ENCODE results near the gene TM9SF2.
A peak's percentile ranks its signal among the peaks of the same experiment; 100 is the strongest.
"Not testable (repeated sequence)": the region's sequence is repeated elsewhere in the genome, so short reads cannot be mapped to it uniquely, and the experiment has no call there.

The TM9SF2 gene

DNA sequence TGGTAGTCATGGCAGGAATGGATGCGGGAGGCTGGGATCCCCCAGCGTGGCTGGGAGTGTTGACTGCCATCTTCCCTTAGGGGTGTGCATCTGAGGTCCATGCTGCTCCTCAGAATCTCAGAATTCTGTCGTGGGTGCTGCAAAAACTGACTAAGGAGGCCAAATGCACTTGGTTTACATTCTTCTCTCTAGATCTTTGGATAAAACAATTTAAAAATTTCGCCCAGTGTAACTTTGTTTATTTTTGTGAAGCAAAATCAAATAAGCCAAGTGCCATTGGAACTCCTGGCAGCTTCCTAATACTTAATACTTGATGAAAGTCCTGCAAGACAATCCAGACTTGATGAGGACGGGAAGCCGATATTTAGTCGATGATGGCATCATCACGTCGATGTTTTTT lies 27.8 kb upstream of the TM9SF2 start:
- H3K9me3 Mint-ChIP-seq: no peaks in the 10 kb centered on the region
- no peak overlapping the region for H3K27ac Mint-ChIP-seq
- ATAC-seq (replicated peaks): no peak
- no peaks in the 10 kb centered on the region for H3K4me1 Mint-ChIP-seq (ENCODE audit: low read depth in 2 of 2)
- H3K36me3 Mint-ChIP-seq (ENCODE audit: insufficient read depth): no peaks in the 10 kb centered on the region
- DNase-seq: no peak
- peaks cover 14 to 19% of the 10 kb centered on the region in 2 donors for H3K27me3 Mint-ChIP-seq
- H3K4me3 Mint-ChIP-seq: no peak overlapping the region

DNA sequence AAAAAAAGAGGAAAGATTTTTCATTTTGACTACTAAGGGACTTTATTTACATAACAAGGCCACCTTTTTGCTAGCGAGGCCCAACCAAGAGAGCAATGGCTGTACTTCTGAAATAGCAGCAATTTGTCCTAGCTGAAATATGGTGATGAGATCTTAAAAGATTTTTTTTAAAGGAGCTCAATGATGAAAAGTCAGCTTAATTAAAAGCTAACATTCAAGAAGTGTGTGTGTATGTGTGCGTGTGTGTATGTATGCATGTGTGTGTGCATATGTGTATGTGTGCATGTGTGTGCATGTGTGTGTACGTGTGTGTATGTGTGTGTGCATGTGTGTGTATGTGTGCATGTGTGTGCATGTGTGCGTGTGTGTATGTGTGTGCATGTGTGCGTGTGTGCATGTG lies 24.6 kb upstream of the TM9SF2 start:
- DNase-seq (no peak), ATAC-seq (replicated peaks) (no peak)
- Mint-ChIP-seq H3K4me3 (no peak overlapping the region), H3K9me3 (no peaks in the 10 kb centered on the region), H3K4me1 (ENCODE audit: low read depth in 2 of 2) (no peaks in the 10 kb centered on the region), H3K27ac (no peak overlapping the region), H3K27me3 (no peaks in the 10 kb centered on the region), H3K36me3 (ENCODE audit: insufficient read depth) (no peaks in the 10 kb centered on the region)

DNA sequence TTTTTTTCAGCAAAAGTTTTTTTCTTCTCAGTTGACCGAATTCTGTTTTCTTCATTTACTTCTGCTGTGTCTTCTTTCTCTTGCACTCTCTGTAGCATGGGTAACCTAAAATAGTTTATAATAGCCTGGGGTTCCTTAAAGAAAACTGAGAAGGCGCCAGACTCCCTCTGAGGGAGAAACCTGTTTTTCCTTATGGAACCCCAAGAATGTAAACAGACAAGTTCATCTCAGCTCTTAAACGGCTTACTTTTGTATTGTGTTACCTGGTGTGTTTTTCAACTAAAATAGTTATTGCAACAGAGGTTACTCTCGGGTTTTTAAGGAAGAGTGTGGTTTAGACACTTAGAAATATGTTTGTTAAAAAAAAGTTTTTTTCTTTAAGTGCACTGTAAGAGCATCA lies 23.8 kb upstream of the TM9SF2 start:
- Mint-ChIP-seq H3K27me3 (no peaks in the 10 kb centered on the region), H3K36me3 (ENCODE audit: insufficient read depth) (no peaks in the 10 kb centered on the region), H3K27ac (peak overlapping the region in 1 of 2 donors; percentile 12), H3K4me1 (ENCODE audit: low read depth in 2 of 2) (no peaks in the 10 kb centered on the region), H3K9me3 (no peaks in the 10 kb centered on the region), H3K4me3 (no peak overlapping the region)
- DNase-seq (no peak), ATAC-seq (replicated peaks) (no peak)

DNA sequence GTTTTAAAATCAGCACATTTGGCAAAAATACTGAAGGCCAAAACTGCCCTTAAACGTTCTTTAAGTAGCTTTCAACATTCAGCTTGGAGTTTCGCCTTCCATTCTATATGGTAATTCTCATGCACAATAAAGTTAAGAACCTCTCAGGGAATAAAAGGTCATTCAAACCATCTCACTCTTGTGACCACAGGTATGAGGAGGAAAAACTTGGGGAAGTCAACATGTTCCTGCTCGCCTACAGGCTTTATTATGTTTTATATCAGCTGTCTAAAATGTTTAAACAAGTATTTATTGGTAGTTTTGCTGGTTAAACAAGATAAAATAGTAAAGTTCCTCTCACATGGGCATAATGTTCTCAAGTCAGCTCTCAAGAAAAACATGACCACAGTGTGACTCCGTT lies 19.9 kb upstream of the TM9SF2 start:
- ATAC-seq (replicated peaks): no peak

DNA sequence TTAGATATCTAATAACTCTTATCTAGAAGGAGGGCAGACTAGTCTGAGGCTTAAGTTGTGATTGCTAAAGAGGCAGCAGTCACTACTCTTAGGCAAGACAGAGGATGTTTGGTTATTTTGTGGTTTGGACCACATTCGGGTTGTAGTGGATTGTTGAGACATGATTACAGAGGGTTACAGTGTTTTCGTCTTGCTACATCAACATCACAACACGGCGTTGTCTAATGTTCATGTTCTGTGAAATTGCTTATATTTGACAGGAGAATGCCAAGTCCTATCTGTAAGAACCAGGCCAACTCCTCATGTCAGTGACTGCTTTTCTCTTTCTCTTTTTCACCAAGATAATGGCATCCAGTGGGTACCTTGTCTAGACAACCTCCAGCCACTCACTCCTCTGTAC lies 16.8 kb upstream of the TM9SF2 start:
- peak; percentile 98 for ATAC-seq (replicated peaks)
- Mint-ChIP-seq H3K27me3 (no peaks in the 10 kb centered on the region), H3K27ac (peak overlapping the region in 1 of 2 donors; percentile 70), H3K9me3 (no peaks in the 10 kb centered on the region), H3K4me1 (ENCODE audit: low read depth in 2 of 2) (peaks cover 7 to 13% of the 10 kb centered on the region in 2 donors), H3K36me3 (ENCODE audit: insufficient read depth) (no peaks in the 10 kb centered on the region), H3K4me3 (peak overlapping the region in 1 of 2 donors; percentile 4)
- peak in 2 of 3 experiments; percentile 15 to 24 for DNase-seq

More for the DNA sequence above, 19.9 kb upstream of the TM9SF2 start:
- Mint-ChIP-seq H3K4me3 (no peak overlapping the region), H3K4me1 (ENCODE audit: low read depth in 2 of 2) (peaks cover 7 to 13% of the 10 kb centered on the region in 2 donors), H3K27me3 (no peaks in the 10 kb centered on the region), H3K36me3 (ENCODE audit: insufficient read depth) (no peaks in the 10 kb centered on the region), H3K27ac (no peak overlapping the region), H3K9me3 (no peaks in the 10 kb centered on the region)
- no peak for DNase-seq

DNA sequence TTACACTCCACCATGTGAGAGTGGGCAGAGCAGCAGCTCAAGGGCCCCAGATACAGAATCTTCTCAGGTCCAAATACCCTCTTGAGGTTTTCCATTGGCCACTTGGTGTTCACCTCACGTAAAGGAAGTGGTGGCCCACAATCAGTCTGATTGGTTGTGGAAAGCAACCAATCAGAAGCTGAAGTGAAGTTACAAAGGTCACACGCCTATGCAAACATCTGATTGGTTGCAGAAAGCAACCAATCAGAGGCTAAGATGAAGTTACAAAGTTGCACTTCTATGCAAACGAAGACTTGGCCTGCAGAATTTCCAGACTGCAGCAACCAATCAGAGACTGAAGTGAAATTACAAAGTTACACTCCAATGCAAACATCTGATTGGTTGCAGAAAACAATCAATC lies 14.3 kb upstream of the TM9SF2 start:
- no peak overlapping the region for H3K27ac Mint-ChIP-seq
- ATAC-seq (replicated peaks) (no peak), DNase-seq (no peak)
- H3K9me3 Mint-ChIP-seq: no peaks in the 10 kb centered on the region
- H3K27me3 Mint-ChIP-seq: no peaks in the 10 kb centered on the region
- no peak overlapping the region for H3K4me3 Mint-ChIP-seq
- peaks cover 3% of the 10 kb centered on the region for H3K36me3 Mint-ChIP-seq (ENCODE audit: insufficient read depth)
- H3K4me1 Mint-ChIP-seq (ENCODE audit: low read depth in 2 of 2): peaks cover 7 to 13% of the 10 kb centered on the region in 2 donors

DNA sequence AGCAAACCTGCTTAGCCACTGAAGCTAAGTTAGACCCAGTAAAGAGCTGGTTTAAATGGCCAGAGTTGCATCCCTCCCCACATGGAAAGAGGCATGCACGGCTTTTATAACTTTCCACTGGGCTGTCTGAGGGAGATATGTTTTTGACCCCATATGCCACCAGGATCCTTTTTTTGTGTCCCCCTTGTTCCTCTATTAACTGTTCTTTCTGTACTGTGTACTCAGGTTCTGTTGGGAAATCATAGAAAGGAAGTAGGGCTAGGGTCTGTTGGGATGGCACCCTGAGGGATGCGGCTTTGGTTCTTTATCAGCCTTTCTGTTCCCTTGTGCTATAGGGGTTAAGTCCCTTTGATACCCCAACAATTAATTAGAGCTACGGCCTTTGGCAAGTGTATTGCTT lies 12.2 kb upstream of the TM9SF2 start:
- Mint-ChIP-seq H3K4me3 (no peak overlapping the region), H3K27ac (no peak overlapping the region), H3K36me3 (ENCODE audit: insufficient read depth) (peaks cover 3% of the 10 kb centered on the region), H3K4me1 (ENCODE audit: low read depth in 2 of 2) (peaks cover 6 to 9% of the 10 kb centered on the region in 2 donors), H3K27me3 (no peaks in the 10 kb centered on the region), H3K9me3 (no peaks in the 10 kb centered on the region)
- DNase-seq (no peak), ATAC-seq (replicated peaks) (no peak)

DNA sequence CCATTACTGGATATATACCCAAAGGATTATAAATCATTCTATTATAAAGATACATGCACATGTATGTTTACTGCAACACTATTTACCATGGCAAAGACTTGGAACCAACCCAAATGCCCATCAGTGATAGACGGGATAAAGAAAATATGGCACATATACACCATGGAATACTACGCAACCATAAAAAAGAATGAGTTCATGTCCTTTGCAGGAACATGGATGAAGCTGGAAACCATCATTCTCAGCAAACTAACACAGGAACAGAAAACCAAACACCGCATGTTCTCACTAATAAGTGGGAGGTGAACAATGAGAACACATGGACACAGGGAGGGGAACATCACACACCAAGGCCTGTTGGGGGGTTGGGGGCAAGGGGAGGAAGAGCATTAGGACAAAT lies 9.5 kb upstream of the TM9SF2 start:
- not testable (repeated sequence) for H3K36me3 Mint-ChIP-seq (ENCODE audit: insufficient read depth); DNase-seq; H3K9me3 Mint-ChIP-seq; ATAC-seq (replicated peaks); H3K27me3 Mint-ChIP-seq; H3K4me3 Mint-ChIP-seq; H3K27ac Mint-ChIP-seq
- H3K4me1 Mint-ChIP-seq (ENCODE audit: low read depth in 2 of 2): peaks cover 12 to 16% of the 10 kb centered on the region in 2 donors

DNA sequence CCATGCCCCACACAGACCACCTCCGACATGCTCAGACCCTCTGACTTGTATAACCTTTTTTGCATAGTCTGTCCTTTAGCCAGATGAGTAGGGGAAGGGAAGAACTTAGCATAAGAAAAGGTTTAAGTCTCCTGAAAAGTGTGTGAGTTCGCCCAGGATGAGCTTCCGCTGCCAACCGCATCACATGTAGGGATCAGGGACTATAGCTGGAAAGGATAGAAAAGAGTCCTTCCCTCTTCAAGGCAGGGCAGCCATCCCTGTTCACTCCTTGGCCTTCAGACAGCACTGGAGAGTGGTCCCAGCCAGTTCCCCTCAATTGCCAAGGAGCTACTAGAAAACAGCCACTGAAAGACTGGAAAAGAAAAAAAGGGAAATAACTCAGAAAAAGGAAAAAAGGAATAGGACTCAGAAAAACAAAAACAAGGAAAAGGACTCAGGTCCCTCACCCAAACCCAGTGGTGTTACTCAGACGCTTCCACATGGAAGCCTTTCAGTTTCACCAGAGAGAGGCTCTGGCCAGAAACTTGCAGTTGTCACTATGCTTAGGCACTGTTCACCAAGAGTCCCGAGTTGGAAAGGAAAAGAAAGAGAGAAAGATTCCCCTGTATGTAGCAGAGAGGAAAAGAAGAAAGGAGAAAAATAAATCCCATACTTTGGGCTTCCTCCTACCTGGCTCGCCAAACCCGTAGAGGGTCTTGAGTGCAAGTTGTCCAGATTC lies 5.6 kb upstream of the TM9SF2 start:
- Mint-ChIP-seq H3K4me1 (ENCODE audit: low read depth in 2 of 2) (peaks cover 32 to 43% of the 10 kb centered on the region in 2 donors), H3K9me3 (no peaks in the 10 kb centered on the region), H3K36me3 (ENCODE audit: insufficient read depth) (peaks cover 29% of the 10 kb centered on the region), H3K27ac (peak overlapping the region; percentile 94 to 95), H3K4me3 (peak overlapping the region; percentile 84 to 98), H3K27me3 (no peaks in the 10 kb centered on the region)
- DNase-seq (no peak), ATAC-seq (replicated peaks) (no peak)

DNA sequence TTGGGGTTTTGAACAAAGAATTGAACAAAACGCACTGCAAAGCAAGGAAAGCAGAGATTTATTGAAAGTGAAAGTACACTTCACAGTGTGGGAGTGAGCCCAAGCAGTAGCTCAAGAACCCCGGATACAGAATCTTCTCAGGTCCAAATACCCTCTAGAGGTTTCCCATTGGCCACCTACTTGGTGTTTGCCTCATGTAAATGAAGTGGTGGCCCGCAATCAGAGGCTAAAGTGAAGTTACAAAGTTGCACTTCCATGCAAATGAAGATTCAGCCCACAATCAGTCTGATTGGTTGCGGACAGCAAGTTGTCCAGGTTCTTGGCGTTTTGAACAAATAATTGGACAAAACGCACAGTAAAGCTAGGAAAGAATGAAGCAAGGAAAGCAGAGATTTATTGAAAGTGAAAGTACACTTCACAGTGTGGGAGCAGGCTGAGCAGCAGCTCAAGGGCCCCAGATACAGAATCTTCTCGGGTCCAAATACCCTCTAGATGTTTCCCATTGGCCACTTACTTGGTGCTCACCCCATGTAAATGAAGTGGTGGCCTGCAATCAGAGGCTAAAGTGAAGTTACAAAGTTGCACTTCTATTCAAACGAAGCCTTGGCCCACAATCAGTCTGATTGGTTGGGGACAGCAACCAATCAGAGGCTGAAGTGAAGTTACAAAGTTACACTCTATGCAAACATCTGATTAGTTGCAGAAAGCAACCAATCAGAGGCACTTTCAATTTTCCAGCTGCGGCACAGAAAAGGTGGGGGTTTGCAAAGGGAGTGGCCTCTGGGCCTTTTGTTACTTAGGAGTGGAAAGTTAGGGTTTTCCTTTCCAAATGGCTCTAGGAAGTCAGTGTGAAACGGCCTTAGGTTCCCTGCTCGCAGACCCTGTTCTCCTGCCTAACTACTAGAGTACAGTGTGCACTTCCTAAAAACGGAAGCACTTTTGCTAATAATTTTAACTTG lies 4.8 kb upstream of the TM9SF2 start:
- no peaks in the 10 kb centered on the region for H3K9me3 Mint-ChIP-seq
- peak; percentile 42 for ATAC-seq (replicated peaks)
- peak overlapping the region; percentile 84 to 98 for H3K4me3 Mint-ChIP-seq
- peaks cover 40 to 47% of the 10 kb centered on the region in 2 donors for H3K4me1 Mint-ChIP-seq (ENCODE audit: low read depth in 2 of 2)
- H3K27ac Mint-ChIP-seq: peak overlapping the region; percentile 94 to 95
- peak; percentile 50 to 57 (median 50) for DNase-seq
- peaks cover 37% of the 10 kb centered on the region for H3K36me3 Mint-ChIP-seq (ENCODE audit: insufficient read depth)
- H3K27me3 Mint-ChIP-seq: no peaks in the 10 kb centered on the region

DNA sequence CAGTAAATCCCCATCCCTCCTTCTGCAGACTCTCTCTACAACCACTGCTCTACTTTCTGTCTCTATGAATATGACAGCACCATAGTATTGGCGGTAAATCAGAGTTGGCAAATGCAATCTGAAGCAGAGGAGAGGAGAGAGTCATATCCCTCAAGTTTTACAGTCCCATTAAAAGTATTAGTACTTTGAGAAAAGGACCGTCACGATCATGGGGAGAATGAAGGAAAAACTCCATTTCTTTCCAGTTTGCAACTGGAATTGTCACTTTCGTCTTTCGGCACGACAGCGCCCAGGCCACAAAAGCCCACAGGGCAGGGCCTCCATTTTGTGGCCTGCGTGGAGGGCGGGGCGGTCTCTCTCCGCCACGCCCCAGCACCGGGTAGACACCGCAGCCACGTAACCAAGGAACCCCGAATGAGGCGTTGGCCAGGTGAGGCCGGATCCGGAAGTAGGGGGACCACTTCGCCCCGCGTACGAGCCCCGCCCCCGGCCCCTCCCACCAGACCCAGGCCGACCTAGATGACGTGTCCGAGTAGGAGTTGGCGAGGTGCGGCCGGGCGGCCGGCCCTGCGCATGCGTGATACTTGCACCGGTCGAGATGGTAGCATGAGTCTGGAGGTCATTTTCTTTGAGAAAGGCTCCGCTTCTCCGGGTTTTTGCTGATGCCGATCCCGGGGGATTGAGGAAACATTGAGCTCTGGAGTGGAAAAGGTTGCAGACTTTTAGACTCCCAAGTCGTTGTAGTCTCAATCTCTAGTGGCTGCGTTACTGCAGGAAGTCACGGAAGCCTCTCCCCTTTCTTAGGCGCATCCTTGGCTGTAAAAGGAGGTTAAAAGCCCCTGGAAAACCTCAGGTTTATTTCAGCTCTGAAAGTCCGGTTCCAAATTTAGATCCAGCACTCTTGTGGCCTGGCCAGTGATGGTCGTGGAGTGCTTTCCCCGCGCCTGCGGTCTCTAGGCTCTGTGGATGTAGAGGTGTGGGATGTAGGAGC lies 2.8 kb upstream of the TM9SF2 start:
- Mint-ChIP-seq H3K9me3 (no peaks in the 10 kb centered on the region), H3K4me1 (ENCODE audit: low read depth in 2 of 2) (peaks cover 50 to 62% of the 10 kb centered on the region in 2 donors), H3K27ac (peak overlapping the region; percentile 91 to 95), H3K27me3 (no peaks in the 10 kb centered on the region), H3K36me3 (ENCODE audit: insufficient read depth) (peaks cover 40% of the 10 kb centered on the region), H3K4me3 (peak overlapping the region; percentile 80 to 98)
- peak; percentile 87 to 89 (median 88) for DNase-seq
- peak; percentile 74 for ATAC-seq (replicated peaks)

DNA sequence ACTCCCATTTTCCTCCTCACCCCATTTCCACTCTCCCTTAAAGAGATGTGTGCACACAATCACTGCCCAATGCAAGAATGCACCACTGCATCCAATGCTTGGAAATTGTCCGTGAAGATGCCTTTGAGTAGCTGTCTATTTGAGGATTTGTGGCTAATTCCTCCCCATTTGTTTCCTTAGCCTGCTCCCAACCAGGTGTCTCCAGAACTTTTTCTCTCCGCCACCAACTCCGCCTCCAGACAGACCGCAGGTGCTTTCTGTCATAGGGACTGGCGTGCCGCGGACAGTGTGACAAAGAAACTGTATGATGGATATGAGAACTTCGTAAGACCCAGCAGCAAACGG lies 461 bp upstream of the TM9SF2 start:
- peak overlapping the region; percentile 97 to 99 for H3K27ac Mint-ChIP-seq
- ATAC-seq (replicated peaks) (no peak), DNase-seq (no peak)
- peaks cover 42% of the 10 kb centered on the region for H3K36me3 Mint-ChIP-seq (ENCODE audit: insufficient read depth)
- H3K9me3 Mint-ChIP-seq: no peaks in the 10 kb centered on the region
- H3K4me1 Mint-ChIP-seq (ENCODE audit: low read depth in 2 of 2): peaks cover 46 to 73% of the 10 kb centered on the region in 2 donors
- H3K27me3 Mint-ChIP-seq: no peaks in the 10 kb centered on the region
- peak overlapping the region; percentile 95 to 98 for H3K4me3 Mint-ChIP-seq

DNA sequence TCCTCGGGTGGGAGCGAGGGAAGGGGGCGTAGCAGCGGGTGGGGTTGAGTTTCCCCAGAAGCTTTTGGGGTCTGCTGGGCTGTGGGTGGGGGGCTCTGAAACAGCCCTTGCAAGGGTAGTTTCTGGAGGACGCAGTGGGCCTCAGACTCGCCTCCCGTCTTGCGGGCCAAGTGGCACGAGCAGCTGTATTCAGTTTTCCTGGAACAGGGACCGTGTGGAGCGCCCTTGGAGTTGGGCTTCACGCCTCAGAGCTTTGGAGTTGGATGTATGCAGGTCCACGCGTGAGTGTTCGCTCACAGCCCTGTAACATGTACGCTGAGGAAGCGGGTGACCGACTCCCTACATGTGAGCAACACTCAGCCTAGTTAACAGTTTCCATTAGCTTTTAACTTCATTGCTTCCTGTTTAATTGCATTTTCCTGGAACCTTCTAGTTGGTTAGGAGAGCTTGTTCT lies 603 bp downstream of the TM9SF2 start:
- no peaks in the 10 kb centered on the region for H3K9me3 Mint-ChIP-seq
- H3K27me3 Mint-ChIP-seq: no peaks in the 10 kb centered on the region
- peaks cover 35% of the 10 kb centered on the region for H3K36me3 Mint-ChIP-seq (ENCODE audit: insufficient read depth)
- H3K4me1 Mint-ChIP-seq (ENCODE audit: low read depth in 2 of 2): peaks cover 49 to 71% of the 10 kb centered on the region in 2 donors
- H3K27ac Mint-ChIP-seq: peak overlapping the region; percentile 97 to 99
- DNase-seq (peak in 1 of 3 experiments; percentile 6), ATAC-seq (replicated peaks) (no peak)
- H3K4me3 Mint-ChIP-seq: peak overlapping the region; percentile 95 to 98

Measured in effector memory CD8-positive, alpha-beta T cell (primary cell).